HG03558 (cell line): ENCODE data around the gene ZSCAN20.
"Not testable (repeated sequence)": the region's sequence is repeated elsewhere in the genome, so short reads cannot be mapped to it uniquely, and the experiment has no call there.

Source experiments
- ATAC-seq: cut with Tn5 transposase; IDR thresholded peaks from one replicate; pipeline ENCODE4 v1.9.1; 2021; ENCODE audit warnings: moderate number of reproducible peaks; ENCODE audit not compliant: unreplicated experiment; ENCODE audit errors: extremely low read depth

The ZSCAN20 gene

DNA sequence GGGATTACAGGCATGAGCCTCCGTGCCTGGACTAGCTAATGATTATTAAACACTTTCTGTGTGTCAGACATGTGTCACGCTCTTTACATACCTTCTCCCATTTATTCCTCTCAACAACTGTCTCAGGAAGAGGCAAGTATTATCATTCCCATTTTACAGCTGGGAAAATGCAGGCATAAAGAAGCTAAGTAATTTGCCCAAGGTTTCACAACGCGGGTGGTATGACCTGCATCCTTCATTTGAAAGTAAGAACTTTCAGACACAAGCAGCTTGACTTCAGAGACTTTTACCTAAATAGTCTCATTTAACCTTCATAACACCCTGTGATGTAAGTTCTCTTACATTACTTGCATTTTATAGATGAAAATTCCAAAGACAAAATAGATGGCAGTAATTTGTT is 1.0 kb upstream of the ZSCAN20 start:
- no peak for ATAC-seq

GRCh38 chr1:33473900-33474299 is 1.5 kb downstream of the ZSCAN20 start:
- ATAC-seq: no peak

GRCh38 chr1:33477451-33477850 is 5.0 kb downstream of the ZSCAN20 start:
- ATAC-seq: no peak

DNA sequence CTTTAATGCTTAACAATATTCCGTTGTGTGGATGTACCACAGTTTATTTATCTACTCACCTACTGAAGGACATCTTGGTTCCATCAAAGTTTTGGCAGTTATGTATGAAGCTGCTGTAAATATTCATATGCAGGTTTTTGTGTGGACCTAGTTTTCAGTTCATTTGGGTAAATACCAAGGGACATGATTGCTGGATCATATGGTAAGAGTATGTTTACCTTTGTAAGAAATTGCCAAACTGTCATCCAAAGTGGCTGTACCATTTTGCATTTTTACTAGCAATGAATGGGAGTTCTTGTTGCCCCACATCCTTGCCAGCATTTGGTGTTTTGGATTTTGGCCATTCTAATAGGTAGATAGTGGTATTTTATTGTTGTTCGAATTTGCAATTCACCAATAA is 10.0 kb downstream of the ZSCAN20 start:
- no peak for ATAC-seq

- no peak for ATAC-seq
Measured at GRCh38 chr1:33488624-33489023, 16.2 kb downstream of the ZSCAN20 start.

GRCh38 chr1:33494929-33495328 is 22.5 kb downstream of the ZSCAN20 start:
- ATAC-seq: no peak

DNA sequence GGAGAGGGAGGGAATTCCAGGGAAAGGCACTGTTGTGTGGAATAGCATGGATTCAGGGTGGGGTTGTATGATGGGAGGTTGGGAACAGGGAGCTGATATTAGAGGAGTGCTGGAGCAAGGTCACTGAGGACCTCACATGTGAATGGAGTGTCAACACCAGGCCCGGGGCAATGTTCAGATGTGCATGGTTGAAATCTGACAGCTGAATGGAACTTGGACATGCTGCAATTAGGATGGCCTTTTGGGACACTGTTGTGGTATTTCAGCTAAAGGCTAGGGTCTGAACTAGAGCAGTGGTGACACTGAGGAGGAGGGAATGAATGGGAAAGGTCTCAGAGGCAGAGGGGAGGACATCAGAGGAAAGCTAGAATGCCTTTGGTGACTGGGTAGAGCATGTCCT is 25.0 kb downstream of the ZSCAN20 start:
- ATAC-seq: no peak

- no peak for ATAC-seq
Measured at GRCh38 chr1:33500547-33500946, 28.1 kb downstream of the ZSCAN20 start.

DNA sequence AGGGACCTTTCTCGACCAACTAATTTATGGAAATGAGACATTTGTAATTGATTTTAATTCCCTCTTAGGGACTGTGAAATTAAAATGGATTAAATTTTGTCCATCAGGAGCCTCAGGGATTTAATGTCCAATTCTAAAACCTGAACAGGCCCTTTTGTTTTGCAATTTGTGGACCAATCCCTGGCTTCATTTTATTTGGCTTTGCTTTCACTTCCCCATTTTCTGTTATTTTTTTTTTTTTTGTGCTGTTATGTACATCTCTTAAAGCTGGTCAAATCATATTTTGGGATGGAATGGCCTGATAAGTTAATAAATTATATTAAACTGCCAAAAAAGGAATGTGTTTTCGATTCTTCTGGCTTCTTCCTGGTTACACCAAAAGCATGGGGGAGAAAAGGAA is 28.9 kb downstream of the ZSCAN20 start:
- ATAC-seq: no peak

DNA sequence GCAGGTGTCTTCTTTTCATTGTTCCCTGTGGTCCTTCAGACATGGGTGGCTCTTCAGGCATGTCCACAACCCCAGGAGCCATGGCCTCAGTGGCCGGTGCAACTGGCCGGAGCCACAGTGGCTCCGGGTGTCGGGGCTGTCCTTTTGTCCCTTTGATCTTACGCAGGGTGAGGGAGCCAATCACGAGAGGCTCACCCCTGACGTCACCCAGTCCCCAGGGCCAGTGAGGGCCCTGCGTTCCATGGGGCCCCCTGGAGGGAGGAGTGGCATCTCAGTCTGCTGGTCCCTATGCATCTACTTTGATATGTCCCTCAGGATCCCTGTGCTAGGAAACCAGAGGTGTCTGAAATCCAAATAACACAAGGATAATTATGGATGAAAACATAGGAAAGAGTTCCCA is 29.3 kb downstream of the ZSCAN20 start:
- ATAC-seq: no peak

DNA sequence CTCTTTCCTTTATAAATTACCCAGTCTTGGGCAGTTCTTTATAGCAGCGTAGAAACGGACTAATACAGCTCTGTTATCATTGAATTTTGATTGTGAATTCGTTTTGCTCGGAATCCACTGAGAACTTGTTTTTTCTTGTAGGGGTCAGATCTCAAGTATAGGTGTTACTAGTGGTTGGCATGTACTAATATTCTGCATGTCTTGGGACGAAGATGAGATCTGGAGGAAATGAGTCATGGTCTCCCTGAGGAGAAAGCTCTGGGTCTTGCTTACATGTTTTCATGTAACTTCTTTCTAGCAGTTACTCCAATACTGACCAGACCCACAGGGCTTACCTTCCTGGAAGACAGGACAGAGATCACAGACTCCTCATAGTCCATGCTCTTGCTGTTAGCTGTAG is 30.3 kb downstream of the ZSCAN20 start:
- no peak for ATAC-seq

- no peak for ATAC-seq
Measured at GRCh38 chr1:33503506-33503905, 31.1 kb downstream of the ZSCAN20 start.

DNA sequence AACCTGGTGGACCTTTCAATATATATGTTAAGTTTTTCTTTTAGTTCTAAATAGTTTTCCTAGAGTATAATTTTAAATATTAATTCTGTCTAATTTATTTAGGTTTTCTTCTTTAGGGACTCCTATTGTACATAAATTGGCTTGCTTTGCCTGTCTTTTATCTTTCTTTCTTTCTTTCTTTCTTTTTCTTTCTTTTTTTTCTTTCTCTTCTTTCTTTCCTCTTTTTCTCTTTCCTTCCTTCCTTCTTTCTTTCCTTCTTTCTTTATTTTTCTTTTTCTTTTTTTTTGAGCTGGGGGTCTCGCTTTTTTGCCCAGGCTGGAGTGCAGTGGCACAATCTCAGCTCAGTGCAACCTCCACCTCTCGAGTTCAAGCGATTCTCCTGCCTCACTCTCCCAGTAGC is 35.2 kb downstream of the ZSCAN20 start:
- no peak for ATAC-seq

GRCh38 chr1:33508151-33508550 is 35.7 kb downstream of the ZSCAN20 start:
- ATAC-seq: no peak

- not testable (repeated sequence) for ATAC-seq
Measured at GRCh38 chr1:33509276-33509675, 36.8 kb downstream of the ZSCAN20 start.

DNA sequence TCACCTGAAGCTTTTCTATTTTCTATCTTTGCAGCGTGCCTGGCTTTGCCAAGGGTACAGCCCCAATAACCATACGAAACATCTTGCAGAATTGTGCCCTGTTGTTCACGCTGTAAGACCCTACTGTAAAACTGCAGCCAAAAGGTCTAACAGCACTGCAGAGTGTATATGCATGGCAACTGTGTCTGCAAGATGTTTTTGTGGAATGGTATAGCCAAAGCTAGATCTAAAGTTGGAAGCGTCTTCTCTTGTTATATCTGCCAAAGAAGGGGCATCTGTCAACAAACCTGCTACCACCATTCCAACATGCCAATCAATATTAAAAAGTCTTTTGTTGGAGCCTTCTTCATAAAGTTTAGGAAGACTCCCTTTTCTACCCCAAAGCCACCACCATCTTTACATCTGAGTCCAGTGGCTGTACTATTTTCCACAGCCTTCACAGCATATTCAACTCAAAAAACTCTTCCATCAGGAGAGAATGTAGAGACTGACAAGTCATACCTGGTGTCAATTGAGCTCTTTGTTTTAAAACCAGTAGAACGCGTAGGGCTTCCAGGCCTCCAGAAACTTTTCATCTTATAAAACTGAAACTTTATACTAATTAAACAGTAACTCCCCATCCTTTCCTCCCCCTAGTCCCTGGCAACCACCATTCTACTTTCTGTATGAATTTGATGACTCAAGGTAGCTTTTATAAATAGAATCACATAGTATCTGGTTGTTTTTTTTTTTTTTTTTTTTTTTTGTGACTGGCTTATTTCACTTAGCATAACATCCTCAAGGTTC is 40.0 kb downstream of the ZSCAN20 start:
- ATAC-seq: no peak

DNA sequence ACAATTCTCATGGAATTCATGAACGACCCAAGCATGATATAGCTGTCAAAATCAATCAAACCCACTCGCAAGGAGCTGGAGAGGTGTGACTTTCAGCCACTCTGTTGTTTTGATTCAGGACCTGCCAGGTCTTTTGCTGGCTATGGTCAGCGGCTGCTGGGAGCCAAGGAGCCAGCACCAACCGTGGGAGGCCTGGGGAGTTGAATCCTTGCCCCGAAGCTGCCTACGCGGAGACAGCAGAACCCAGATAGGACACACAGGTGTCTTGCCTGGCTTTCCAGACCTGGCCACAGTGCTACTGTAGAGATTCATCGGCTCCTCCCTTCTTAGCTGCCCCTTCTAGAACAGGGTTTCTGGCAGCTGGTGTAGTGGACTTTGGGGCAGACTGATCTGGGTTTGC is 42.7 kb downstream of the ZSCAN20 start:
- no peak for ATAC-seq

DNA sequence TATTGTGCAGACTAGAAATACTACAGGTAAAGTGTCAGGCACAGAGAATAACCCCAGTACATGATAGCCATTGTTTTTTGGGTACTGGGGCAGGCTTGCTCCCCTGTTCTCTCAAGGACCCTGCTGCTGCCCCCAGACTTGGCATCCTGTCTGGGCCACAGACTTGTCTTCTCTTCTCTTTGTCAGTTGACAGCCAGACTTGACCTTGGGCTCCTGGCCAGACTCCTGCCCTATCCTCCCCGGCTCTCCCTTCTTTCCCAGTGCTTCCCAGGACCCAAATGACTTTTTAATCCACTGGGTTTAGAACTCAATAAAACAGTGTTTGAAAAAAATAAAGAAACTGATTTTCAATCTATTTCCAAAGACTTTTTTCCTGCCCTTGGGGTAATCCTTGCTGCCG is 43.2 kb downstream of the ZSCAN20 start:
- ATAC-seq: no peak

- no peak for ATAC-seq
Measured at GRCh38 chr1:33516428-33516827, 44.0 kb downstream of the ZSCAN20 start.

DNA sequence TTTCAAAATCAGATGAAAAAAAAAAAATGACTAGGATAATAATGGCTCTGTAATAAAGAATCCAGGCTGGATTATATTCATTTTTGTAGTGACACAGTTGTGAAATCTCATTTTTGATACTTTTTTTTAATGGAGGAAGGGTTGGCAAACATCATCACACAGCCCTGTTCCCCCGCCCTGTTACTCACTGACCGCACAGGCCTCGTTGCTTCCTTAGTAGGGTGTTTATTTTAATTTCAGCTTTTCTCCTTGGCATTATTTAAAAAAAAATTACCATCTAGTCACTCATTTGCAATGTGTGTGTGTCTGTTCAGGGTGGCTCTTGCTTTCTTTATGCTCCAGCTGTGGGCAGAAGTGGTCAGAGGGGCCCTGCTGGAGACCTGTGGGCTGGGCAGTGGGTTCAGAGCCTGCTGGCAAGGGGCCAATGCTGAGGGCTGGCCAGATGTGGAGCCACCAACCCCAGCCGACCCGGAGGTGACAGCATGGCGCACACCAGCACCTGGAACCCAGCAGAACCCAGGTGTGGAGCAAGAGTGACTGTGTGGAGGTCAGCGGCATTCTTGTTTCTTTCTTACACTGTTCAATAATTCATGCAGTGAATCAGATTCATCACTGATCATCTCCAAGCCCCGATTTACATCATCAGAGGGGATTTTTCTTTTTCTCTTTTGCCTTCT is 44.6 kb downstream of the ZSCAN20 start:
- ATAC-seq: no peak

GRCh38 chr1:33517596-33518250 is 45.3 kb downstream of the ZSCAN20 start:
- no peak for ATAC-seq
